Sigmoid colon (tissue), 4 donors: Measurements from ENCODE around the gene CDC5L.

ENCODE experiments used
- CTCF ChIP-seq, 4 experiments: fragments of 450-650 bp in 3 of 4; fragments of 200-600 bp in 1 of 4; IDR thresholded peaks; one replicate each; pipeline ENCODE4 v1.5.1; 2016 to 2019; ENCODE audit warnings: antibody characterized with exemption in 4 of 4, mild to moderate bottlenecking in 3 of 4, moderate library complexity in 2 of 4
- POLR2AphosphoS5 ChIP-seq, 4 donors: sonication (generic); formaldehyde crosslinking; IDR thresholded peaks; one replicate each; pipeline ENCODE4 v1.6.1; 2017; ENCODE audit warnings: antibody characterized with exemption in 4 of 4

- TF ChIP-seq CTCF (IDR thresholded peaks at IDR 0.05) = no peak
- no peak for TF ChIP-seq POLR2AphosphoS5 (IDR thresholded peaks at IDR 0.05)
These were observed 66.7 kb downstream of the CDC5L start for GRCh38 chr6:44454198-44454597.
